ENCODE data around the gene SUPT20HL2.

SUPT20HL2 gene

DNA sequence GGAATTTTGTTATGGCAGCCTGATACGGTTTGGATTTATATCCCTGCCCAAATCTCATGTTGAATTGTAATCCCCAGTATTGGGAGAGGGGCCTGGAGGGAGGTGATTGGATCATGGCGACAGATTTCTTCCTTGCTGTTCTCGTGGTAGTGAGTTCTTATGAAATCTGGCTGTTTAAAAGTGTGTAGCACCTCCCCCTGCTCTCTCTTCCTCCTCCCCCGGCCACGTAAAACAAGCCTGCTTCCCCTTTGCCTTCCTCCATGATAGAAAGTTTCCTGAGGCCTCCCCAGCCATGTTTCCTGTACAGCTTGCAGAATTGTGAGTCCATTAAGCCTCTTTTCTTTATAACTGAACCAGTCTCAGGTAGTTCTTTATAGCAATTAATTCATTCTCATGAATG is 37.9 kb downstream of the SUPT20HL2 start:
- H3K9me3 ChIP-seq (ENCODE audit: insufficient read depth, low read depth, low read length) = no peaks in the 10 kb centered on the region
- H3K4me3 ChIP-seq (ENCODE audit: low read length) = no peak overlapping the region
- no peak overlapping the region for H3K9ac ChIP-seq (ENCODE audit: low read depth, low read length)
- no peak overlapping the region for H3K27ac ChIP-seq (ENCODE audit: low read length)
- no peaks in the 10 kb centered on the region for H3K27me3 ChIP-seq (ENCODE audit: insufficient read depth, low read length)
- H3K4me1 ChIP-seq (ENCODE audit: insufficient read depth, low read length) = no peaks in the 10 kb centered on the region
- H3K36me3 ChIP-seq (ENCODE audit: insufficient read depth, low read depth, low read length) = no peaks in the 10 kb centered on the region

DNA sequence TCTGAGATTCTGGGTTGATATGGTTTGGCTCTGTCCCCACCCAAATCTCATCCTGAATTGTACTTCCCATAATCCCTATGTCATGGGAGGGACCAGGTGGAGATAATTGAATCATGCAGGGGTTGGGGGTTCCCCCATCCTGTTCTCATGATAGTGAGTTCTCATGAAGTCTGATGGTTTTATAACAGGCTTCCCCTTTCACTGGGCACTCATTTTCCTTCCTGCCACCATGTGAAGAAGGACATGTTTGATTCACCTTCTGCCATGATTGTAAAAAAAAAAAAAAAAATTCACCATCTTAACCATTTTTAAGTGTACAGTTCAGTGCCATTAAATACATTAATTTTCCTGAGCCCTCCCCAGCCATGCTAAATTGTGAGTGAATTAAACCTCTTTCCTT is 42.6 kb downstream of the SUPT20HL2 start:
- H3K27me3 ChIP-seq (ENCODE audit: insufficient read depth, low read length) = no peaks in the 10 kb centered on the region
- no peaks in the 10 kb centered on the region; the same call in 1 of the 2 replicates for H3K4me1 ChIP-seq (ENCODE audit: insufficient read depth, low read length)
- H3K27ac ChIP-seq (ENCODE audit: low read length) = no peak overlapping the region
- no peak overlapping the region for H3K9ac ChIP-seq (ENCODE audit: low read depth, low read length)
- no peaks in the 10 kb centered on the region for H3K36me3 ChIP-seq (ENCODE audit: insufficient read depth, low read depth, low read length)
- no peaks in the 10 kb centered on the region for H3K9me3 ChIP-seq (ENCODE audit: insufficient read depth, low read depth, low read length)
- no peak overlapping the region for H3K4me3 ChIP-seq (ENCODE audit: low read length)

DNA sequence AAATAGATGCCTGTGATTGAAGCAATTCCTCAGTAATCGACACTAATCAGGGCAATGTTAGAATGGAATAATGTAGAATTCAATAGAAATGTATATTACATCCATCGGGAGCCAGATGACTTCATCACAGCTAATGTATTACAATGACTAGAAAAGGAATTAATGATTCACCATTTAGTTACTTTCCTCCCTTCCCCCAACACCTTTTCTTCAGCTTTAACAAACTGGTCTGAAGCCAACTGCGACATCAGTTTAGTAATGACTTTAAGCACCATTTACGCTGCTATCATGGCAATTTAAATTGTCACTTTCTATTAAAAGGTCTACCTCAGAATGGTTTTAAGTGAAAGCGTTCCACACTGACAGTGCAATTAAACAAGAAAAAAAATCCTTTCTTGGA is 45.1 kb downstream of the SUPT20HL2 start:
- Histone ChIP-seq H3K4me1 (ENCODE audit: insufficient read depth, low read length) (no peaks in the 10 kb centered on the region; the same call in 1 of the 2 replicates), H3K4me3 (ENCODE audit: low read length) (no peak overlapping the region), H3K9ac (ENCODE audit: low read depth, low read length) (no peak overlapping the region), H3K36me3 (ENCODE audit: insufficient read depth, low read depth, low read length) (no peaks in the 10 kb centered on the region), H3K27me3 (ENCODE audit: insufficient read depth, low read length) (no peaks in the 10 kb centered on the region), H3K9me3 (ENCODE audit: insufficient read depth, low read depth, low read length) (no peaks in the 10 kb centered on the region), H3K27ac (ENCODE audit: low read length) (no peak overlapping the region)

DNA sequence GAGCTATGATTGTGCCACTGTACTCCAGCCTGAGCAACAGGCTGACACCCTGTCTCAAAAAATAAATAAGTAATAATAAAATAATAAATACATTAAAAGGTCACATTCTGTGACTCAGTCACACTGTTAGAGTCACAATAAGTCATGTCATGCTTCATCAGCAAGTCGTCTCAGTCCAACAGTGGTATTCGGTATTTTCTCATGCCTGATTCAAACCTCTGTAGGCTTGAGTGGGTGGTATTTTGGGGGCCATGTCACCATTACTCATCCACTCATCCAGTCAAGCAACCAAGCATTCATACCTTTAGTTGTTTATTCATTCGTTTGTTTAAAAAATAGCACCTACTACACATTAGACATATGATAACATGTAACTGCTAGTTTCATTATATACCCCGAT is 46.9 kb downstream of the SUPT20HL2 start:
- no peaks in the 10 kb centered on the region for H3K36me3 ChIP-seq (ENCODE audit: insufficient read depth, low read depth, low read length)
- H3K4me1 ChIP-seq (ENCODE audit: insufficient read depth, low read length) = no peaks in the 10 kb centered on the region; the same call in 1 of the 2 replicates
- H3K27ac ChIP-seq (ENCODE audit: low read length) = no peak overlapping the region
- H3K4me3 ChIP-seq (ENCODE audit: low read length) = no peak overlapping the region
- no peaks in the 10 kb centered on the region for H3K27me3 ChIP-seq (ENCODE audit: insufficient read depth, low read length)
- no peak overlapping the region for H3K9ac ChIP-seq (ENCODE audit: low read depth, low read length)
- no peaks in the 10 kb centered on the region for H3K9me3 ChIP-seq (ENCODE audit: insufficient read depth, low read depth, low read length)

DNA sequence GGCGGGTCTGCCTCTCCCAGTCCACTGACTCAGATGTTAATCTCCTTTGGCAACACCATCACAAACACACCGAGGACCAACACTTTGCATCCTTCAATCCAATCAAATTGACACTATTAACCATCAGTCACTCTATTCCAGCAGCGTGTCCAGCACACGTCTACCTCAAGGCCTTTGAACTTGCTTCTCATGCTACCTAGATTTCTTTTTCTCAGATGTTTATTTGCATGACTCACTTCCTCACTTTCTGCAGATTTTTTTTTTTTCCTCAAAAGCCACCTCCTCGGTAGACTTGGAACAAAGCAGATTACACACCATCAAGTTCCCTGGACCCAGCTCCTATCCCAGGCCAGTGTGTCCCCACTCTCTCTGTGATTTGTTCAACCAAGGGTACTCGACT is 49.5 kb downstream of the SUPT20HL2 start:
- H3K27ac ChIP-seq (ENCODE audit: low read length) = no peak overlapping the region
- no peaks in the 10 kb centered on the region; the same call in 1 of the 2 replicates for H3K4me1 ChIP-seq (ENCODE audit: insufficient read depth, low read length)
- H3K9me3 ChIP-seq (ENCODE audit: insufficient read depth, low read depth, low read length) = no peaks in the 10 kb centered on the region
- H3K36me3 ChIP-seq (ENCODE audit: insufficient read depth, low read depth, low read length) = no peaks in the 10 kb centered on the region
- no peaks in the 10 kb centered on the region for H3K27me3 ChIP-seq (ENCODE audit: insufficient read depth, low read length)
- no peak overlapping the region for H3K9ac ChIP-seq (ENCODE audit: low read depth, low read length)
- no peak overlapping the region for H3K4me3 ChIP-seq (ENCODE audit: low read length)

DNA sequence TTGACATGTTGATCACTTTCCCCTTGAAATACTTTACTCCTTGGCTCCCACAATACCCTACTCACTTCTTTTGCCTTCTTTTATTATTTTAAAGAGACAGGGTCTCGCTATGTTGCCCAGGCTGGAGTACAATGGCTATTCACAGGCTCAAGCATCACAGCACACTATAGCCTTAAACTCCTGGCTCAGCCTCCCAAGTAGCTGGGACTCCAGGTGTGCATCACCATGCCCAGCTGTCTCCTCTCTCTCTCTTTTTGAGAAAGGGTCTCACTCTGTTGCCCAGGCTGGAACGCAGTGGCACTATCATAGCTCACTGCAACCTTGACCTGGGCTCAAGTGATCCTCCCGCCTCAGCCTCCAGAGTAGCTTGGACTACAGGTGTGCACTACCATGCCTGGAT is 51.6 kb downstream of the SUPT20HL2 start:
- H3K36me3 ChIP-seq (ENCODE audit: insufficient read depth, low read depth, low read length) = no peaks in the 10 kb centered on the region
- no peaks in the 10 kb centered on the region for H3K4me1 ChIP-seq (ENCODE audit: insufficient read depth, low read length)
- H3K4me3 ChIP-seq (ENCODE audit: low read length) = no peak overlapping the region
- no peak overlapping the region for H3K9ac ChIP-seq (ENCODE audit: low read depth, low read length)
- H3K27ac ChIP-seq (ENCODE audit: low read length) = no peak overlapping the region
- no peaks in the 10 kb centered on the region for H3K9me3 ChIP-seq (ENCODE audit: insufficient read depth, low read depth, low read length)
- H3K27me3 ChIP-seq (ENCODE audit: insufficient read depth, low read length) = no peaks in the 10 kb centered on the region
